ENCODE measurements around the gene PAFAH2.

DNA sequence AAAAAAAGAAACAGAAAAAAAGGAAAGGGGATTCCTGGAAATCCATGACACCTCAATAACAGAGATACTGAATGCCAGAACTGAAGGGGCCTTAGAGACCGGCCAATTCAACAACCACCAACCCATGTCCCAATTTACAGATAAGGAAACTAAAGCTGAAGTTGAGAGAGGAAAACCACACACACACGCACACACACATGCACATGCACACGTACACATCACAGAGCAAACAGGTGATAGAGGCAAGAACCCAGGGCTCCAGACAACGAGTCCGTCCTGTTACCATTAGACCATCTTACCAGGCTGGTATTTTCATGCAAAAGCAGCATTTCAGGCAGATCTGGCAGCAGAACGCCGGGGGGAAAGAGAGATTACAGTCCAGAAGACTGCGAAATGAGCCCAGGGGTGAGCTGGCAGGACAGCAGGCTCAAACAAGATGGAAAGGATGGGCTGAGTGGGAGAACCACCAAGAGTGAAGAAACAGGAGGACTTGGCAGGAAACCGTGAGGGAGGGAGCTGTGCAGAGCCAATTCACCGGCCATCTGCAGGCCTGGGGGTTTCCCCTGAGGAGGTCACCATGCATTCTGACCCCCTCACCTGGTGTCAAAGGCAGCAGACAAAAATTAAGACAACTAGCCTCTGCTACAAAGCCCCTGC is 43.5 kb downstream of the PAFAH2 start:
- TF ChIP-seq POLR2AphosphoS5 (IDR thresholded peaks at IDR 0.05) (no peak), POLR2A (IDR thresholded peaks at IDR 0.05) (no peak), EP300 (IDR thresholded peaks at IDR 0.05) (no peak)
- TF ChIP-seq, protein P1, sequence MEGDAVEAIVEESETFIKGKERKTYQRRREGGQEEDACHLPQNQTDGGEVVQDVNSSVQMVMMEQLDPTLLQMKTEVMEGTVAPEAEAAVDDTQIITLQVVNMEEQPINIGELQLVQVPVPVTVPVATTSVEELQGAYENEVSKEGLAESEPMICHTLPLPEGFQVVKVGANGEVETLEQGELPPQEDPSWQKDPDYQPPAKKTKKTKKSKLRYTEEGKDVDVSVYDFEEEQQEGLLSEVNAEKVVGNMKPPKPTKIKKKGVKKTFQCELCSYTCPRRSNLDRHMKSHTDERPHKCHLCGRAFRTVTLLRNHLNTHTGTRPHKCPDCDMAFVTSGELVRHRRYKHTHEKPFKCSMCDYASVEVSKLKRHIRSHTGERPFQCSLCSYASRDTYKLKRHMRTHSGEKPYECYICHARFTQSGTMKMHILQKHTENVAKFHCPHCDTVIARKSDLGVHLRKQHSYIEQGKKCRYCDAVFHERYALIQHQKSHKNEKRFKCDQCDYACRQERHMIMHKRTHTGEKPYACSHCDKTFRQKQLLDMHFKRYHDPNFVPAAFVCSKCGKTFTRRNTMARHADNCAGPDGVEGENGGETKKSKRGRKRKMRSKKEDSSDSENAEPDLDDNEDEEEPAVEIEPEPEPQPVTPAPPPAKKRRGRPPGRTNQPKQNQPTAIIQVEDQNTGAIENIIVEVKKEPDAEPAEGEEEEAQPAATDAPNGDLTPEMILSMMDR (IDR thresholded peaks at IDR 0.05), result no peak

All from stomach (tissue), 4 donors.